Prostate gland (tissue), 2 donors: ENCODE data around the gene UFC1.

Experiments
- CTCF ChIP-seq, 4 experiments: fragments of 200-600 bp in 2 of 4; fragments of 450-650 bp in 2 of 4; sonication (generic) in 2 of 4; IDR thresholded peaks; 1 replicate in 3 of 4; 2 replicates in 1 of 4; pipeline ENCODE4 v1.5.1; 2016 to 2019; ENCODE audit warnings: antibody characterized with exemption in 4 of 4, mild to moderate bottlenecking in 2 of 4, moderate library complexity in 2 of 4
- POLR2A ChIP-seq: fragments of 450-650 bp; IDR thresholded peaks from one replicate; pipeline ENCODE4 v1.6.1; 2016; ENCODE audit warnings: antibody characterized with exemption, mild to moderate bottlenecking
- POLR2AphosphoS5 ChIP-seq: sonication (generic); formaldehyde crosslinking; IDR thresholded peaks from one replicate; pipeline ENCODE4 v1.6.1; 2017; ENCODE audit warnings: antibody characterized with exemption

GRCh38 chr1:161190962-161191521 is 37.3 kb downstream of the UFC1 start:
- no peak for TF ChIP-seq CTCF (IDR thresholded peaks at IDR 0.05)
- TF ChIP-seq POLR2AphosphoS5, result no peak
- TF ChIP-seq POLR2A, result no peak
